Left colon (tissue), 2 donors: Measurements from ENCODE around the gene CCNL1. TPM values are rescaled to one million over a fixed set of nuclear protein-coding genes. Genes with fewer than 3 reads are reported as not detected.
"Not testable (repeated sequence)": the region's sequence is repeated elsewhere in the genome, so short reads cannot be mapped to it uniquely, and the experiment has no call there.

Source experiments
- ATAC-seq: fragments of 200-7000 bp; cut with Tn5 transposase; one replicate; pipeline ENCODE4 v1.9.1; 2020; ENCODE audit warnings: mild to moderate bottlenecking, moderate library complexity
- DNase-seq, 2 donors: peaks; one replicate each; pipeline ENCODE4 v3.0.0-alpha.2; 2020
- intact Hi-C, 2 donors: fragments of 100-400 bp; cut with DNase I in 1 of 2; cut with micrococcal nuclease in 1 of 2; formaldehyde crosslinking; loops; one replicate each; pipeline versions ENCODE4 v1.11.2 to v1.14.0; 2022; cut with DNase I, micrococcal nuclease
- total RNA-seq, 2 donors: library from RNA; stranded (reverse); fragmentation: NEBNext Ultra II Directional; extraction: Animal tissue kit (Norgen Biotek cat#: 25700); gene quantifications; one replicate each; pipeline ENCODE4 v1.2.1, GENCODE V29; 2021
- donor health status: DM: no; HTN: no; CAD: no.
- donor health status: DM: yes; HTN: yes; CAD: no.

The CCNL1 gene
- total RNA-seq, 2 donors from 2014 or later: 103 to 128 TPM

DNA sequence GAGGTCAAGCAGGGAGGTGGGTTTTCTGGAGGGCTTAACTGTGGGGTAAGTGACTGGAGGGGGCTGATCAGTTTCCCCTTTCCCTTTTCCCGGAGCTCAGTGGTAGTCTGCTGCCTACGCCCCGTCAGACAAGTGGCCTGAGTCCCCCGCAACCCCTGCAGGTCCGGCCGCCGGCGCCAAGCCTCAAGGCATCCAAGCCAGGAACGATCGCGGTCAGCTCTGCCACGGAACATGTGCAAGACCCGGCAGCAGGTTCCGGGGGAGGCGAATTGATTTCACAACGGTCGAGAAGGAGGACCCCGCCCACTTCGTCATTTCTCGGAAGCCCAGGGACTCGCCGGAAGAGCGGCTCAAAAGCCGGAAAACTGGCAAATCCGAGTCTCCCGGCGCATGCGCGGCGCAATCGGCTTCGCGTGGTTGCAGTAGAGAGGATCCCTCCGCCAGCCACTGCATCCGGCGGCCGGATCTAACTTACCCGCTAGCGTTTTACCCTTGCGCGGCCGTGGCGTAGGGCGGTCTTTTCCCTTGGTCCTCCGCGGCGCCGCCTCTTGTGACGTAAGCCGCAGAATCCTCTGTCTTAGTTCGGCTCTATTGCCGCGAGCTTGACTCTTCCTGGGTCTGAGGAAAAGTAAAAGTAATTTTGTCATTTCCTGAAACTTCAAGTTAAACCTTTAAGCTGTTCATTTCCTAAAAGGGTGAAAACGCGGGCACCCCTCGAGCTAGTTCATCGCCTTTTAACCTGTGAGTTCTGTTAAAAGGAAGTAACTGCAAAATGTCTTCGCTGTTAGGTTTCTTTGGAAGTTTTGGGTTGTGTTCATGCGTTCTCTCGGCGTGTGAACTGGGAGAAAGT lies 14.9 kb upstream of the CCNL1 start:
- DNase-seq: peak; percentile 99 to 100
- intact Hi-C loops: no loop called here
- peak; percentile 95 for ATAC-seq

DNA sequence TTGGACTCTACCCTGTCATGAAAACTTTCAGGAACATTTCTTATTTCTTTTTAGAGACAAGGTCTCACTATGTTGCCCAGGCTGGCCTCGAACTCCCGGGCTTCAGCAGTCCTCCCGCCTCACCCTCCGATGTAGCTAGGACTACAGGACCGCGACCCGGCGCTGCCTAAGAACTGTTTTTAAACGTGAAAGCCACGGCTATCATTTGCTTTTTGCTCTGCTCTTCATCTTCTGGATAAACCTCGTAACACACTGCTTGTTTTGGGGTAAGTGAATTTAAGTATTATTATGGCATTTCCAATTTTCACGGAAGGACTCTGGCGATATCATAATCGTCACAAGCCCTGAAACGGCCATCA lies 14.3 kb upstream of the CCNL1 start:
- intact Hi-C loops: no loop called here
- ATAC-seq: peak; percentile 26
- peak in 1 of 2 donors; percentile 62 for DNase-seq

DNA sequence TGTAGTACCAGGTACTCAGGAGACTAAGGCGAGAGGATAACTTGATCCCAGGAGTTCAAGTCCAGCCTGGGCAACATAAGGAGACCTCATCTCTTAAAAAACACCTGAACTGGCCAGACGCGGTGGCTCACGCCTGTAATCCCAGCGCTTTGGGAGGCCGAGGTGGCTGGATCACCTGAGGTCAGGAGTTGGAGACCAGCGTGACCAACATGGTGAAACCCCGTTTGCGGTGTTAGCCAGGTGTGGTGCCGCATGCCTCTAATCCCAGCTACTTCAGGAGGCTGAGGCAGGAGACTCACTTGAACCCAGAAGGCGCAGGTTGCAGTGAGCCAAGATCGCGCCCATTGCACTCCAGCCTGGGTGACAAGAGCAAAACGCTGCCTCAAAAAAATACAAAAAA lies 13.4 kb upstream of the CCNL1 start:
- ATAC-seq, DNase-seq, intact Hi-C loops: not testable (repeated sequence)

DNA sequence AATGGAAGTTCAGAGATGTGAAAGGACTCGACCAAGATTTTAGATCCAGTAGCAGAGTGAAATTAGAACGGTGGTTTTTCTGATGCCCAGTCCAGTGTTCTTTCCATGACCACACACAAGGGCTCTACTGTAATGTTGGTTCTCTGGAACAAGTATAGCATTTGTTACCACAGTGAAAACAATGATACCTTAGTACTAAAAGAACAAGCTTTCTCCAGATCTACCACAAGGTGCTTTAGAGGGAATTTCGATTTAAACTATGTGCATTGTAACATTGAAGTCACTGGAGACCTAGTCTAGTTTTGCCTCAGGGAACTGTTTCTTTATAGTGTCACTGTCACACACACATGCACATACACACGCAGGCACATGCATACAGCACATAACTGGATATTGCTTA lies 12.8 kb upstream of the CCNL1 start:
- intact Hi-C loops: no loop called here
- ATAC-seq (no peak), DNase-seq (no peak)

DNA sequence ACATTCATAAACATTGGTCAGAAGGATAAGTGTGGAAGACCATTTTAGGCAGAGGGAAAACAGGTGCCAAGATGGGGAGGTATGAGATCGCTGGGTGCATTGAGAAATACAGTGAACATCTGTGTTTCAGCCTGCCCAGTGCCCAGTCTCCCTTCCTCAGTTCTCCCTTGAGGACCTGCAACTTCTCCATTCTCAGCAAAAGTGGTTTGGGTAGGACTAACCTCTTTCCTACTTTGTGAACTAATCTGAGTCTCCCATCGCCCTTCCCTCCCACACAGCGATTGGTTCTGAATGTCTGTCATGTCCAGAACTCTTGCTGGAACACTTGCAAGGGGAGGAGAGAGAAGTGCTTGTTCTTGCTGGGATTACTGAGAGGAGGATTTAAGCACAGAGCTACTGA lies 10.9 kb upstream of the CCNL1 start:
- DNase-seq: no peak
- ATAC-seq: no peak
- intact Hi-C loops: no loop called here

DNA sequence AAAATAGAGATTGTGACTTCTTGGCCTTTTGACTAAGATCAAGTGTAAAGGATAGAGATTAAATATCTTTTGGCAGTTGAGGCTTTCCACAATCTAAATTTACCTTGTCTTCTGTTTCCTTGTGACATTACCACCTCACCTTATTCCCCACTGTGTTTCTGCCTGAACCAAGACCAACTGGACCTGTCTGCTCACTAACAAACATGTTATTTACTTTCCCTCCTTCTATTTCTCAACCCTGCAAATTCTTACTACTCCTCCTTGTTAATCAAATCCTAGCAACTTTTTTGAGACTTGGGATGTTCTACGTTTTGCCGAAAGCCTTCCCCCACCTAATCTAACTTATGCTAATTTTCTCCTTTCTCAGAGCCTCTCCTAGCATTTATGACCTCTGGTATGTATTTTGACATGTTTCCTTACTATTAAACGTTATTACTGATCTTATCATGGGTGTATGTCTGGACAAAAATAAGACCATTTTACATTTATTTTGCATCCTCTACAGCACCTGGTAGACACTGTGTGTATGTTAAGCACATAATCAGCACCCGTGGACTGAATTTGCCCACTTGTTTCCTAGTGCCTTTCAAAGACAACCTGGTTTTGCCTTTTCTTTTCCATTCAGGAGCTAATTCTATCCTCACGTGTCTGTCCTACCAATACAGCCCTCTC lies 7.6 kb upstream of the CCNL1 start:
- intact Hi-C loops: no loop called here
- ATAC-seq (no peak), DNase-seq (no peak)

DNA sequence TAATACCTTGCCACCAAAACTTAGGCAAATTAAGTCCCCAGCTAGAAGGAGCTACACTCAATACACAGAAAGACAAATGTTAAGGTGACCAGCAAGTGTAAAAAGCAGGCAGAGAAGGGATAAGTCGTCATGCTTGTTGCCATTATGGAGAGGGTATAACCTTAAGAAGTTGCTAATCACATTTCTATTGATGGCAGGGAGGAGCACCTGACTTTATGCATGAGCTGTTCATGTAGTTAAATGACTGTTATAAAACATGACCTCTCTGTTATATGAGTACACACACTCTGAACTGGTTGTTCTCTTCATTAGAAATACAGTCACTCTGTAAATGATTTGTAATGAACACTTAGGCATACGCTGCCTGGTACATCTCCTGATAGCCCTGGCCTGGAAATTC lies 6.6 kb upstream of the CCNL1 start:
- ATAC-seq: peak; percentile 94
- intact Hi-C loops: no loop called here

DNA sequence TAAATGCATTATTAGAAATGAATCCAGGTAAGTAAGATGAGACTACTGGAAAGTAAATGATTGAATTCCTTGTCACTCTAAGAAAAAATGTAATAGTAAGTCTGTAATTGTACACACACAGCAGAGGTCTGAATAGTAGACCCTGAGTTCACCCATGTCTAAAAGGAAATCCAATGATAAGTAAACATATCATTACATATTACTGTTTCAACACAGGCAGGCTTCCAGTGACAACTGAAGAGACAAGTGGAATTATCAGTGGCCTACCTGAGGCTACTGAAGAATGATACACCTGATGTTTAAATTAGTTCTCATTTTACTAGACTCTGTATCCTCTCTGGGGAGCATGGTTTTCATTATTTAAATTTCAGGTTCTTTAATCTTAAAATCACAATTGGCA lies 6.2 kb upstream of the CCNL1 start:
- DNase-seq (no peak), ATAC-seq (peak; percentile 26)
- intact Hi-C loops: no loop called here

More for the DNA sequence above, 6.6 kb upstream of the CCNL1 start:
- no peak for DNase-seq

DNA sequence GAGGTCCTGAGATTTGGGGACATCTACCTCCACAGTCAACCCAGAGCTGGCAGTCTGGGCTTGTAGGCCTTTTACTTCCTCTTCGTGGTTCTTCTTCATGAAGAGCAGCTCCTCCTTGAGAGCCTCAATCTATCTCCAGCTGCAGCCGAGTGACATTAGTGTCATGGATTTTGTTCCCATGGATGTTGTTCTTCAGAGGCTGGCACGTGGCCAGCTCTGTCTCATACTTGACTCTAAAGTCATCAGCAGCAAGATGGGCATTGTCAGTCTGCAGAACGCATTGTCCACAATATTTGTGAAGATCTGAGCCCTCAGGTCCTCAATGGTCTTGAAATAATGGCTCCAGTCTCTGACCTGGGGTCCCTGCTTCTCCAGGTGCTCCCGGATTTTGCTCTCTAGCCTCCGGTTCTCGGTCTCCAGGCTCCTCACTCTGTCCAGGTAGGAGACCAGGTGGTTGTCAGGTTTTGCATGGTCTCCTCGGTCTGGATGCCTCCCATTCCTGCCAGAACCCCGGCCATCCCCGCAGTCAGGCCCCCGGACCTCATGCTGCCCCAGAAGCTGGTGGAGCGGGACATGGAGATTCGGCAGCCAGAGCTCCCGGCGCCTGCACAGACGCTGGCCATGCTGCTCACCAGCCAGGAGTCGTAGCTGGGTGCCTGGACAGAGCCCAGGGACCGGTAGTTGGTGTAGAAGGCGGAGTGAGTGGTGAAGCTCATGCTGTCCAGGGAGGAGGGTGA lies 3.4 kb upstream of the CCNL1 start:
- intact Hi-C loops: no loop called here
- DNase-seq: no peak
- no peak for ATAC-seq

DNA sequence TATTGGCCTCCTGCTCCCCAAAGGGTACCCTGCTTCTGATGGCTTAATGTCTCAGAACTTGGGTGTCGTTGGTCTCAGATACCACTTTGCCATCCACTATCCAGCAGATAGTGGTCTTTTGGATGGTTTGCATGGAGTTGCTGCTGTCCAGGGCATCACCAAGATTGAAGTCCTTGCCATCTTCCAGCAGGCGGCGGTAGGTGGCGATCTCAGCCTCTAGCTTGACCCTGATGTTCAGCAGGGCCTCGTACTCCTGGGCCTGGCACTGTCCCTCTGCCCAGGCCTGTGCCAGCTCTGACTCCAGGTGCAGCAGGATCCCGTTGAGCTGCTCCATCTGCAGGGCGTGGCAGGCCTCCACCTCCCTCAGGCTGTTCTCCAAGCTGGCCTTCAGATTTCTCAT lies 2.7 kb upstream of the CCNL1 start:
- ATAC-seq, intact Hi-C loops, DNase-seq: not testable (repeated sequence)

DNA sequence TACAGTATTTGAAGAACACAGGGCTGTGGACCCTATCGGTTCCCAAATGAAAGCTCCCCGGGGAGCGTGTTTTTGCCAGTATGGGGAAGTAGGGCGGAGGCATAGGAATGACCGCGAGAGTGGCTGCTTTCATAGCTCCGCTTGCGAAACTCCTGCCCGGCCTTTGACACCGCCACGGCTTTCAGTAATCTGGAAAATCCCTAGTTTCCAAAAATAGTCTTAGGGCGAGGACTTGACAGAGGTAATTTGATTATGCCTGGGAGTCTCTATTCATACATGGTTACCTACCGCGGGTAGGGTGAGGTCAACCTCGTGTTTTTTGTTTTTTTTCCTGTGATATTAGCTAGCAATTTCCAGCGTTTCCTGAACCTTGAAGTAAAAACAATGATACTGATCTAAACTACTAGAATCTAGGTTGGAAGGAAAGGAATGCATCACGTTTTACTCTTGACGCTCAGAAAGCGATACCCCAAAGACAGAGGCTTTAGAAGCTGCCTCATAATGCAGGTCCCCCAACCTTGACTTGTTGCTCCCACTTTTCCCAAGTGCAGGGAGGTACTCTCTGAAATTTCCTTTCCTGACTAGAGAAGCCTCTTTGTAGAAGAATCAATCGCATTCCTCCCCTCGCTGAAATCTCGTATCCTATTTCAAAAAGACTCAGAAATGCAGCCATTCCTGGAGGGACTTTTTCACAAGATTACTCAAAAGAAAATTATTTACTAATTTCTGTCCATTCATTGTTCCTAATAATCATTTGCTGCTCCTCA lies 894 bp upstream of the CCNL1 start:
- peak; percentile 86 to 91 for DNase-seq
- intact Hi-C loops: no loop called here
- peak; percentile 70 for ATAC-seq

DNA sequence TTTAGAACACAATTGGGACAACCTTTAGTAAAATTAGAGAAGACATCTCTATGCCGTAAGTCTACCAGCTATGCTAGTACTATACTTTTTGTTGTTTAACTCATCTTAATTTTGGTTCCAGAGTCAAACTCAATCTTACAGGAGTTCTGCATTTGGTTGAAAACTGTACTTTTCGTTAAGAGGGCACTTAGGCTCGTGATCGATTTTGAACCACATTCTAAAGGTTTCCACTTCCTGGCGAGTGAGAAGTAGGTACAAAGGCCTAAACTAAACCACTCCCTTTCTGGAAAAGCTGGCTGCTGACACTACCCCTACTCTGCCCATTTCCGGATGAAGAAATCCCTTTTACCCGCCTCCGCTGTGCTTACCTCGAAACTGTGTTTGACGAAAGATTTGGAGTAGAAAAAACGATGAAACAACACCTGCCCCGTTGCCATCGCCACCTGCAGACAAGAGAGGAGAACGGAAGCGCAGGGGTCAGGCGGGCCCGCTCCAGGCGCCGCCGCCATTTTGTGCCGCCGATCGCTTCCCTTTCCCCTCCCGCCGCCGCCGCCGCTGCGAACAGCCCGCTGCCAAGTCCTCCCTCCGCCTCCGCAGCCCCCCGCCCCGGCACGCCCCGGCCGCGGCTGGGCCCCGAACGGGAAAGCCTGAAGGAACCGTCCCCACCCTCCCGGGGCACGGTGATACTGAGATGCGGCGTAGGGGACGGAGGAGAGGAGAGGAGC lies 748 bp downstream of the CCNL1 start:
- intact Hi-C loops: no loop called here
- DNase-seq: peak; percentile 66 to 75
- ATAC-seq: peak; percentile 56

DNA sequence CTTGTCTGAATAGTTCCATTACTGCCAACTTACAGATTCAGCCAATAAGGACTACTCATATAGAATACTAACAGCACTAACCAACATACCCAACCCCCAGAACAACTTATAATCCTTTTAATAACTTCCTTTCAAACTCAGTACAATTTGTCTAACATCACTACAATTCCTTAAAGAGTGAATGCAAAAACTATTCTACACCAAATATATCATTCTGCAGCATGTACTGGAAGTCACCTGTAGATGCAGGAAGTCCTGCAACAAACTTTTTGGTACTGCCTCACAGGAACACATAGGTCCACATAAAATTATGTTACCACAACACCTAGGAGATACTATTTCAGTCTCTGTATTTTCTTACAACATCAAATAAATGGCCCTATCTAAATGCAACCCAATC lies 2.1 kb downstream of the CCNL1 start:
- ATAC-seq (no peak), DNase-seq (no peak)
- intact Hi-C loops: no loop called here

DNA sequence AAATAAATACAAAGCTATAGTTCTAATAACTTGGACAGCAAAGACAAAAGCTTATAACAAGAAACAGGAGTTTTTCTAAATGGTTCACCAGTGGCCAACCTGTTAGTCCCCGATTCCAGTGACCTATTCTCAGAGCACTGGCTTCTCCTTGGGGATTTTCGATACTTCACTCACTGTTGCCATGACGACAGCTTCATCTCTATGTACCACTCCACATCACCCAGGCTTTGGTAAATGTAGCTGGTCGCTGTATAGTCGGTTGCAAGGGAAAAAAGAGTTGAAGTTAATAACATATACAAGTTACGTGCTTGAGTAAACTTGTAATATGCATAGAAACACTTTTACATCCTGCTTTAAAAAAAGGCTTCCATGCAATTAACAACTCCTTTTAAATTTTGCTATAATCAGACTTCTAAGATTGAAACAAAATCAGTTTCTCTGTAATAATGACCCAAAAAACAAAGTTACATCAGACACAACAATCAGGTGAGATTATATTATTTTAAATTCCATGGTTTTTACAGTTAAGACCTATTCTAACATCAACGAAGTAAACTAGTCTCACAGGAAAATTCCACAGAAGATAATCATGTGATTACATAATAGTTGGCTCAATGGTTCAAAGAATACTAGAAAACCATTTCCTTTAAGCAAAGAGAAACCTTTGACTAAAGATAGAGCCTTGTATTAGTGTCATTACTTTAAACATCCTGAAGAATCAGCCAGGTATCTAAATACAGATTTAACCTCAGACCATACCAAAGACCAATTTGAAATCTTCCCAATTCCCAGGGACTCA lies 2.9 kb downstream of the CCNL1 start:
- no peak for ATAC-seq
- intact Hi-C loops: no loop called here
- DNase-seq: no peak

DNA sequence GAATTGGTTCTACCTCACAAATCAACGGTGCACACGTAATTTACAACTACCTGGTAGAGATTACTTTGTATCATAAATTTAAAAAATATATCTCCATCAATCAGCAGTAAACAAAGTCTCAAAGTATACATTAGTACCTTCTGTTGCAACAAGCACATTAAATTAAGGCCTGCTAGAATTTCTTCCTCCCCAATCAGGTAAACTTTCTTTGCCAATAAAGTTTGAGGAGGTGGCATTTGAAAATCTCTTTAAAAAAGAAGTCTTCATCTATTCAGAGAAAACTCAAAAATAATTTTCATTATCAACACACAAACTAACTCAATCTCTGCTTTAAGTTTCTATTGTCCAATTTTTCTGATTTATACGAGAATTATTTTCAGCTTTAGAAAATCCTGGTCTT lies 4.4 kb downstream of the CCNL1 start:
- ATAC-seq: no peak

DNA sequence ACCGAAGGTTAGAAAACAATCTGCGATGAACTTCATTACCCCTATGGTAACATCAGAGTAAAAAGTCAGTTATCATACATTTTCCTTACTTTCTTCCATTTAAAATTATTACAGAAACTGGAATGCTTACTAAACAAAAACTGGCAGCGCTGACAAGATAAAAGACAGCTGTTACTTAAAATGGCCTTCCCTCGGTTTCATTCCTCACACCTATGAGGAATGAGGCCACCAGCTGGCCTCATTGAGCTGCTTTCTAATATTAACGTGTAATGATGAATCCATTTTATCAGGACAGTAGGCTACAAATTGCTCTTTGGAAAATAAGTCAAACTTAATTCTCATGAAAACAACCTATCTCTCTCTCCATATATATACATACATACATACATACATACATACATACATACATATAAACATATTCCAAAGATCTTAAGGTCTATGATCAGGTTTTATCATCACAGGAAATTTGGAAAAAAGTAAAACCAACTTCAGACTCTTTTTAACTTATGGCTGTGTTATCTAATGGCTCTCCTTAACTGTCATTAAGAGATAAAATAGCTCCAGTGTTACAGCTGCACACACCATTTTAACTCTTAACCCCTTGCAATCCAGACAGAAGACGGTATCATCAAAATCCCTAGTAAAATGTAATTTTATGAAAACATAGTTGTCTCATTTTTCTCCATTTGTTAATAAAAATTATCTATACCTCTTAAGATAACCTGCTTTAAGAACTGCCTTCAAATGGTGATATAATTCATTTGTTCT lies 5.2 kb downstream of the CCNL1 start:
- ATAC-seq: no peak
- DNase-seq: no peak
- intact Hi-C loops: no loop called here

More for the DNA sequence above, 4.4 kb downstream of the CCNL1 start:
- intact Hi-C loops: no loop called here
- no peak for DNase-seq

DNA sequence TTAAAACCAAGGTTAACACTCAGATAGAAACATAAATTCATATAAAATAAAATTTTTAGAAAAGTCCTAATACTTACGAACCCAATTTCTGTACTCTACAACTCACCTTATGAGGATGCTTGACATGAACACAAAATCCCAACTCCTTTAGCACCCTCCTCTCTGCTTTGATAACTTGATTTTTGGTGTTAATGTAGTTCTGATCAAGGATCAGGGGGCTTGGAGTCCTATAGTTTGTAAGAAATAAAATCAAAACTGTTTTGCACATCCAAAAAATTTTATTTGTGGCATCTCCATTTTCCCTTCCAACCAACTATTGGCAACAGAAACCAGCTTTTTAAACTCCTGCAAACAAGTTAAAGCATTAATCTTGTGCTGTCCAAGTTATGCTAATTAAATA lies 7.0 kb downstream of the CCNL1 start:
- intact Hi-C loops: no loop called here
- DNase-seq (no peak), ATAC-seq (no peak)
